Heart left ventricle (tissue), 16 donors: Measurements from ENCODE around the gene PYGO2. TPM values are rescaled to one million over a fixed set of nuclear protein-coding genes. Genes with fewer than 3 reads are reported as not detected.

Experiments
- ATAC-seq, 4 donors: fragments of 200-7000 bp; cut with Tn5 transposase; one replicate each; pipeline ENCODE4 v1.9.1; 2020 to 2022; ENCODE audit warnings: moderate library complexity in 4 of 4, mild to moderate bottlenecking in 3 of 4, moderate number of reproducible peaks in 1 of 4
- DNase-seq, 5 donors: peaks; one replicate each; pipeline ENCODE4 v3.0.0-alpha.2; 2020
- H3K27ac ChIP-seq, 12 donors: fragments of 200-600 bp; sonication (generic) in 4 of 12; one replicate each; pipeline versions ENCODE4 v1.5.0 to v1.8.0; 2016 to 2022; ENCODE audit warnings: mild to moderate bottlenecking in 2 of 12
- H3K27me3 ChIP-seq, 9 donors: fragments of 200-600 bp; sonication (generic) in 2 of 9; one replicate each; pipeline versions ENCODE4 v1.5.1 to v1.8.0; 2016 to 2022; ENCODE audit warnings: mild to moderate bottlenecking in 3 of 9
- H3K36me3 ChIP-seq, 9 donors: fragments of 200-600 bp; sonication (generic) in 2 of 9; one replicate each; pipeline versions ENCODE4 v1.5.0 to v1.8.0; 2018 to 2022; ENCODE audit warnings: mild to moderate bottlenecking in 2 of 9
- H3K4me1 ChIP-seq, 12 donors: fragments of 200-600 bp; sonication (generic) in 4 of 12; one replicate each; pipeline versions ENCODE4 v1.5.0 to v1.8.0; 2016 to 2022; ENCODE audit warnings: mild to moderate bottlenecking in 3 of 12
- H3K4me3 ChIP-seq, 12 donors: fragments of 200-600 bp; sonication (generic) in 4 of 12; one replicate each; pipeline versions ENCODE4 v1.5.0 to v1.8.0; 2017 to 2022; ENCODE audit warnings: mild to moderate bottlenecking in 9 of 12, moderate library complexity in 4 of 12
- H3K9me3 ChIP-seq, 12 donors: fragments of 200-600 bp; sonication (generic) in 4 of 12; one replicate each; pipeline versions ENCODE4 v1.5.0 to v1.8.0; 2016 to 2022; ENCODE audit warnings: mild to moderate bottlenecking in 1 of 12
- CTCF ChIP-seq, 12 donors: fragments of 200-600 bp; sonication (generic) in 4 of 12; IDR thresholded peaks; one replicate each; pipeline versions ENCODE4 v1.5.0 to v1.8.0; 2018 to 2022; ENCODE audit warnings: antibody characterized with exemption in 12 of 12, mild to moderate bottlenecking in 5 of 12
- POLR2A ChIP-seq, 2 donors: fragments of 450-650 bp; IDR thresholded peaks; one replicate each; pipeline ENCODE4 v1.6.1; 2017; ENCODE audit warnings: antibody characterized with exemption in 2 of 2, mild to moderate bottlenecking in 2 of 2, moderate library complexity in 2 of 2
- WGBS, 4 donors: extraction: QIAGEN DNeasy Blood & Tissue Kit in 2 of 4; methylation state at CpG; one replicate each; pipeline versions ENCODE4 v1.1.5 to v1.1.7; 2013 to 2018; 5-methylcytosine and 5-hydroxymethylcytosine counted together
- intact Hi-C, 10 donors: fragments of 100-400 bp; cut with DNase I; formaldehyde crosslinking; loops; one replicate each; pipeline versions ENCODE4 v1.11.1 to v1.14.2; 2022
- long read RNA-seq, 3 donors: library from polyadenylated mRNA; unstranded; transcript quantifications; one replicate each; pipeline ENCODE4 v2.0.0, GENCODE V29; 2020 to 2021
- polyA plus RNA-seq, 2 donors: library from polyadenylated mRNA; stranded (reverse); fragments of 200-250 nt; gene quantifications; one replicate each; pipeline ENCODE4 v1.2.3, GENCODE V29; 2013
- total RNA-seq, 9 donors: library from RNA; depleted of rRNA in 2 of 9; stranded (reverse); fragments of >200 nt in 2 of 9; fragmentation: NEBNext Ultra II Directional in 3 of 9; extraction: Animal tissue kit (Norgen Biotek cat#: 25700) in 3 of 9; gene quantifications; one replicate each; pipeline versions ENCODE4 v1.1.0 to v1.2.4, GENCODE V29; 2016 to 2023
- donor health status: ischemic (EF 13 %, LVEDD 7.1; RV severe dilation, severe dysfunction).
- donor health status: healthy with polysubstance abuse.
- donor health status: DM: no; HTN: yes; CAD: no.
- donor health status: DM: no; HTN: no; CAD: no.
- donor health status: ischemic (EF 25% LVEDD 6.9; RV normal size, moderate dysfunction).
- donor health status: ischemic (EF 25% LVEDD 5.7; RV mildly dilated, moderate dysfunction).
- donor health status: healthy.
- donor health status: DM: yes; HTN: yes; CAD: no.
- donor health status: ischemic (EF 35%, LVEDD 5.7; RV mildly dilated, moderate dysfunction).
- donor health status: nonischemic (EF 11% LVEDD 7.7; RV severe dilation, severe dysfunction).
- donor health status: DM: yes; HTN: yes; CAD: no.
- donor health status: PGD.
- donor health status: ischemic (EF 29% LVEDD 5.4; RV normal size, mild dysfunction).
- donor health status: nonischemic (EF 23%, LVEDD 6.1; RV moderate dilation, normal function).

PYGO2 gene
- total RNA-seq, result 10 to 100 TPM; 10.7 to 19.2 (median 16.3) TPM
- polyA plus RNA-seq, result 10 to 100 TPM in 1 of 2 donors, 1 to 10 TPM in 1; 9.7 to 18.0 TPM
- long read RNA-seq, donor 1, partial matches to known transcripts, result 0 of 13 reads
- long read RNA-seq, donor 1, other reads (novel, unspliced or antisense), result 11 of 13 reads
- long read RNA-seq, donor 2, transcript PYGO2-202 (3 exons, 3,146 nt), result major isoform, 15 of 27 reads
- long read RNA-seq, donor 2, partial matches to known transcripts, result 0 of 27 reads
- long read RNA-seq, donor 2, other reads (novel, unspliced or antisense), result 12 of 27 reads
- long read RNA-seq, donor 3, transcript PYGO2-202 (3 exons, 3,146 nt), result major isoform, 7 of 21 reads
- long read RNA-seq, donor 3, partial matches to known transcripts, result 0 of 21 reads
- long read RNA-seq, donor 3, other reads (novel, unspliced or antisense), result 14 of 21 reads

GRCh38 chr1:154961207-154962155 lies at the start of gene PYGO2:
PYGO2 (minus strand) TSS chr1:154961782; CDS start chr1:154961576, 206 bp downstream.
- H3K27me3 ChIP-seq, result no peaks in the 10 kb centered on the region
- peaks cover 3 to 46% (median 25%) of the 10 kb centered on the region in 12 donors for H3K4me1 ChIP-seq
- intact Hi-C loops, result loop anchor here in 9 of 10 donors (1.0 to 10.0 kb wide), 9 partner anchors 36 to 123 kb away; partner anchors contain the start of genes EFNA4 (in 3 of the 9), ADAM15 (in 1 of the 9) and ZBTB7B (in 1 of the 9)
- WGBS, 4 donors, result 0 to 1% (median 0%) methylated on average over 17 to 93 of the region's 93 CpGs
- ATAC-seq (peak; percentile 67 to 89 (median 86)), DNase-seq (peak; percentile 82 to 92 (median 85))
- peak within 1 kb of the TSS; percentile 80 to 99 (median 89) for H3K4me3 ChIP-seq
- TF ChIP-seq POLR2A (IDR thresholded peaks at IDR 0.05) (peak in 1 of 2 donors; percentile 84), CTCF (IDR thresholded peaks at IDR 0.05) (peak; percentile 22 to 95 (median 68))
- H3K9me3 ChIP-seq, result no peaks in the 10 kb centered on the region
- peak within 1 kb of the TSS; percentile 94 to 100 (median 99) for H3K27ac ChIP-seq
- H3K36me3 ChIP-seq, result peaks cover 4 to 62% (median 49%) of the 10 kb centered on the region in 9 donors

GRCh38 chr1:155011004-155011416 lies 49.4 kb upstream of the PYGO2 start:
- DNase-seq (peak in 1 of 5 donors; percentile 20), ATAC-seq (no peak)
- Histone ChIP-seq H3K9me3 (no peaks in the 10 kb centered on the region), H3K36me3 (peaks cover 0 to 19% (median 13%) of the 10 kb centered on the region in 9 donors), H3K27ac (peak overlapping the region in 8 of 12 donors; percentile 6 to 97 (median 48)), H3K4me3 (peak overlapping the region in 1 of 12 donors; percentile 59), H3K4me1 (peaks cover 6 to 78% (median 48%) of the 10 kb centered on the region in 12 donors), H3K27me3 (no peaks in the 10 kb centered on the region)
- intact Hi-C loops, result loop anchor here in 2 of 10 donors (5.0 kb wide), 1 partner anchor 44 kb away; no protein-coding TSS in a partner anchor
- TF ChIP-seq CTCF (IDR thresholded peaks at IDR 0.05) (no peak), POLR2A (IDR thresholded peaks at IDR 0.05) (no peak)
- 68 to 79% (median 76%) methylated on average over 4 to 5 of the region's 5 CpGs for WGBS, 4 donors

GRCh38 chr1:155010211-155010918 lies 48.8 kb upstream of the PYGO2 start:
- no peaks in the 10 kb centered on the region for H3K27me3 ChIP-seq
- H3K4me3 ChIP-seq, result peak overlapping the region in 2 of 12 donors; percentile 2 to 59
- H3K9me3 ChIP-seq, result no peaks in the 10 kb centered on the region
- DNase-seq, result no peak
- peaks cover 8 to 84% (median 54%) of the 10 kb centered on the region in 12 donors for H3K4me1 ChIP-seq
- no peak for ATAC-seq
- intact Hi-C loops, result loop anchor here in 2 of 10 donors (5.0 kb wide), 1 partner anchor 43 kb away; no protein-coding TSS in a partner anchor
- no peak for TF ChIP-seq CTCF (IDR thresholded peaks at IDR 0.05)
- TF ChIP-seq POLR2A (IDR thresholded peaks at IDR 0.05), result no peak
- WGBS, 4 donors, result 48 to 71% (median 64%) methylated on average over 11 of the region's 11 CpGs
- peaks cover 0 to 16% (median 9%) of the 10 kb centered on the region in 9 donors for H3K36me3 ChIP-seq
- H3K27ac ChIP-seq, result peak overlapping the region in 6 of 12 donors; percentile 10 to 98 (median 44)
